Stimulated activated CD8-positive, alpha-beta memory T cell treated with anti-CD3 and anti-CD28 coated beads, Interleukin-12 subunit alpha, Interleukin-12 subunit beta, amount 100 ng/mL, for 24 hours (primary cell): ENCODE measurements around the gene PROP1.
"Not testable (repeated sequence)": the region's sequence is repeated elsewhere in the genome, so short reads cannot be mapped to it uniquely, and the experiment has no call there.

Experiments used
- DNase-seq: peaks from one replicate; pipeline ENCODE4 v3.0.0-alpha.2; 2020; ENCODE audit errors: extremely low read depth

The PROP1 gene

GRCh38 chr5:177982072-177982727, 13.8 kb downstream of the PROP1 start:
- DNase-seq: no peak

GRCh38 chr5:177981296-177982071, 14.6 kb downstream of the PROP1 start:
- no peak for DNase-seq

DNA sequence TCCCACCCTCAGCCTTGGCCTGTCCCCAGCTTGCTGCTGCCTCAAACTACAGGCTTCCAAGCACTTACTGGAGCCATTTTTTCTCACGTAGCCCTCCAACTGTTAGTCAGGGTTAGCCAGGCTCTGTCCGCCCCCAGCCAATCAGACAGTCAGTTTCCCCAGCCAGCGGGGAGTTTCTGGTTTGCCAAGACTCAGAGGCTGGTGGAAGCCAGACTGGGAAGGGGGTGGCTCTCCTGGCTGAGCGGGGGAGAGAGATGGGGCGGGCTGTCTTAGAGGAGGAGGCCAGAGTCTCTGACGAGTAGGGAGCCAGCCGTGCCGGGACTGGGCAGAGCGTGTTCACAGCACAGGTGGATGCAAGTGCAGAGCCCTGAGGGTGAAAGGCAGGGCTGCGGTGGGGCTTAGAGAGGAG, 15.3 kb downstream of the PROP1 start:
- DNase-seq: no peak

- DNase-seq: not testable (repeated sequence)
Measured at GRCh38 chr5:177977600-177977999, 18.4 kb downstream of the PROP1 start.

DNA sequence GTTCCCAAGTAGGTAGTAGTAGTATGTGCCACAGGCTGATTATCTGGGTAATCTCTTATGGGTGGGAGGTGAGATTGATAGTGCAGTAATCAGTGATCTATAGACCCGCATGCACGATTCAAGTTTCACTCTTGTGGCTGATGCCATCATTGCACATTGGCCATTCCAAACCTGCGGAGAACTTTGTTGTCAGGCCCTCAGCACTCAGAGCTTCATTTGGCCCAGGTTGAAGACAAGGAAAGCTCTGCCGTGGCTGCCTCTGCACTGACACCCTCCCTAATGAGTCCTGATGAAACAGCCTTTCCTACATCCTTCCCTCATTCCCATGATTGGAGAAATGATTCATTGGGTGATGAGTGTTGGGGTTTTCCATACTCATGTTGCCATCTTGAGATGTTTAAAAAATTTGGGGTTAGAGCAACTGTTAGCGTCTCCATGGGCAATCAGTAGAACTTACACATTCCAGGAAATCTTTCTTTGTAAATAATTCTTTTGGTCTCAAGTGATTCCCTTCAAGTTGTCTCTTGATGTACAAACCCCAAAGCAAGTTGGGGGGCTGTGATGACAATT, 22.9 kb downstream of the PROP1 start:
- no peak for DNase-seq

GRCh38 chr5:177972613-177973012, 23.4 kb downstream of the PROP1 start:
- no peak for DNase-seq

- not testable (repeated sequence) for DNase-seq
Measured at GRCh38 chr5:177972014-177972413, 24.0 kb downstream of the PROP1 start.

DNA sequence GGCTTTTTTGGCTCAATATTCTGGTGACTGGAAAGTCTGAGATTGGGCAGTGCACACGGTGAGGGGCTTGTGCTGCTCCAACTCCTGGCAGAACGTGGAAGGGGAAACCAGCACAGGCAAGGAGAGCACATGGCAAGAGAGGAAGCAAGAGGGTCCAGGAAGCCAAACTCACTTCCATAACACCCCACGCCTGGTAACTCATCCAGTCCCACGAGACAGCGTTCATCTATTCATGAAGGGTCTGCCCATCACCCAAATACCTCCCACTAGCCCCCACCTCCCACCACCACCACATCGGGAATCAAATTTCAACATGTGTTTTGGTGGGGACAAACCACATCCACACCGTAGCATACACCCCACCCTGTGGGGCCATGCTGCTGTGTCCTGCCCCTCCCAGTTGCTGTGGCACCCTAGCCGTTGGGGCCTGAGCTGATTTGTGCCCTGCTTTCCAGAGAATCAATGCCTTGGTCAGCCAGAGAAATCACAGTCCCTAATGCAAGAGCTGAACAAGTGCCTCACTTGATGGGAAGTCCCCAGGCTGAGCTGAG, 27.3 kb downstream of the PROP1 start:
- DNase-seq: no peak

DNA sequence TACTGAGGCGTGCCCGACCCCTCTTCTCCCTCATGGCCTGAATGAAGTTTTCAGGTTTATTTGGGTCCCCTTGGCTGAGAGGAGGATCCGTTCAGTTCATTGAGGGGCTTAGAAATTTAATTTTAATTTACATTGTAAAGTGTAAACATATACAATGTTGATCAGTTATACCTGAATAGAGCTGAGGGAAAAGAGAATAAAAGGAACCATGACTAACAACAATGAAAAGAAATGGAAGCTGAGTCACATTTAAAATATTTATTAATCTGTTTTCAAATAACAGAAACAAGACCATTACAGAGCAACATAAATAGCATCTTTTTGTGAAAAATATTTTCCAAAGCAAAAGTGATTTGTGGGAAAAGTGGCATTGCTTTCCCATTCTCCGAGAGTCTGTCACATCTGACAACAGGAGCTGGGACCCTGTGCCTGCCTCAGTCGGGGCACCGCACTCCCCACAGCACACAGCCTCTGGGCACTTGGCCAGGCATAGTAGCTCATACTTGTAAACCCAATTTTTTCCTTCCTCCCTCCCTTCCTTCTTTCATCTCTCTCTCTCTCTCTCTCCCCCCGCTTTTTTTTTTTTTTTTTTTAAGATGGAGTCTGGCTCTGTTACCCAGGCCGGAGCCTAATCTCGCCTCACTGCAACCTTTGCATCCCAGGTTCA, 28.7 kb downstream of the PROP1 start:
- no peak for DNase-seq

DNA sequence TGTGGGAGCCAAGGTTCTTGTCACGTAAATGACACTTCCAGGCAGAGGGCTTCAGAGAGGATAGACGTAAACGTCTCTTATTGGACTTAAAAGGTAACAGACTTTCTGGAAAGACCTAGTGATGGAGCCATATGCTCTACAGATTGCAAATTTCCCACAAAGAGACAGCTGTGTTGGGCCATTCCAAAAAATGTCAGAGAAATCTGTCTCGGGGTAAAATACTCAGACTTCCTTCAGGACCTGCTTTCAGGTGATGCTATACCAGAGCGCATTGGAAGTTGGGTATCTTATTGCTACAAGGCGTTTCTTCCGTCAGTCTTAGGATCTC, 29.2 kb downstream of the PROP1 start:
- DNase-seq: no peak

GRCh38 chr5:177966009-177966838, 29.8 kb downstream of the PROP1 start:
- no peak for DNase-seq

DNA sequence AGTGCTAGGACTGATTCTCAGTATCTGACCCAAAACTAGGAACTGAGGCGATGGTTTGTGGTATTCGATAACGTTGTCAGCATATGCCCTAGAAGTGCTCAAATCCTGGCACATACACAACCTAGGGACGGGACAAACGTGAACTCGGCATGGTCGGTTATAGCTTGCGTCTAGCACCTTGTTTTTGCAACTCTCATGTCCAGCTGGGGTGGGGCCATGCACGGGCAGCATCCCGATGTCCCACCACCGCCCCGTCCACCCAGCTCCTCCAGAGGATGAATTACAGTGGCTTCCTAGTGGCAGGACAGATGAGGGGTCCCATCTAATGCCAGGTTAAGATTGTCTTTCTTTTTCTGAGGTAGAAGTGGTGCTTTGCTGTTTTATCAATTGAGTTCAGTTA, 31.6 kb downstream of the PROP1 start:
- no peak for DNase-seq

DNA sequence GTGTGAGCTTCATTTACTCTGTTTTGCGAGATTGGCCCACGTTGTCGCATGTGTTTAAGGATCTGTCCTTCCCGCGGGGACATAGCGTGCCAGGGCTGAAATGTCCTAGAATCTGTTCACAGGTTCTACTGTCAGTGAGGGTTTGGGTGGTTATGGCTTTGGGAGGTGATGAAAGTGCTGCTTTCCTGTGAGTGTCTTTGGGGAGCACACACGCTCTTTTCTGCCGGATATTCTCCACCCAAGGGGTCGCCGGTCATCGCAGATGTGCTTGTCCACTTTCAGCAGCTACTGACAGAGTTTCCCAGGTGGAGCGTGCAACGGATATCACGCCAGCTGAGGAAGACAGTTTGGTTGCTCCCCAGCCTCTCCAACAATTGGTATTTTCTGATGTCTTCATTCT, 32.1 kb downstream of the PROP1 start:
- DNase-seq: no peak

DNA sequence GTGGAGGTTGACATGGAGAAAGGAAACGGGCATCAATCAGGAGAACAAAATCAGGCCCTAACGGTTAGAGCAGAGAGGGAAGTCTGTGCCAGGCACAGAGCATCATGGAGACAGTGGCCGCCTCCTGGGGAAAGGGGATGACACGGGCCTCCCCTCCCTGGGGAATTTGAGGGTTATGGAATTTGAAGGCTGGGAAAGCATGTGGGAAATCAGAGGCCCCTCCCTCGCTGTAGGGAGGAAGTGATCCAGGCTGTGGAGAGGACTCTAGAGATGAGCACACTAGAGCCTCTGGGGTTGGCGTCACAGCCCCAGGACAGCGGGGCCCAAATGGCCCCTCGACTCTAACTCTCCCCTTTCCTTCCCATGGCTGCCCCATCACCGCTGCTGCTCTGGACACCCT, 36.7 kb downstream of the PROP1 start:
- no peak for DNase-seq

GRCh38 chr5:177958696-177959095, 37.3 kb downstream of the PROP1 start:
- DNase-seq: no peak

DNA sequence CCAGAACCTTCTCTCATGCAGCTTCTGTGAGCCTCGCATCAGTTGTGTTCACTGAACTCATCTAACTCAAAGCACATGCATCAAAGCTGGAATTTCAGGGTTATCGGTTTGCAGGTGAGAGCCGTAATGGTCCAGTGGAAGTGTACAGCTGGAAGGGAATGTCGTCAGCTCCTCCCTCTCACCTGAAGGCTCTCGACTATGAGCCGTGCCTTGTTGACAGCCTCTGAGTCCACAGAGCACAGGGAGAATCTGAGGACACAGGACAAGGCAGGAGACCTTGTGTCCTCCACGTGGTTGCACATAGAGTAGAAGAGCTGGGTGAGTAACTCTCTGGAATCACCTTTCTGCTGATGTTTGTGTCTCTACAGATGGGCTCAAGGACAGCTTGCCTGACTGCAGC, 38.8 kb downstream of the PROP1 start:
- no peak for DNase-seq

DNA sequence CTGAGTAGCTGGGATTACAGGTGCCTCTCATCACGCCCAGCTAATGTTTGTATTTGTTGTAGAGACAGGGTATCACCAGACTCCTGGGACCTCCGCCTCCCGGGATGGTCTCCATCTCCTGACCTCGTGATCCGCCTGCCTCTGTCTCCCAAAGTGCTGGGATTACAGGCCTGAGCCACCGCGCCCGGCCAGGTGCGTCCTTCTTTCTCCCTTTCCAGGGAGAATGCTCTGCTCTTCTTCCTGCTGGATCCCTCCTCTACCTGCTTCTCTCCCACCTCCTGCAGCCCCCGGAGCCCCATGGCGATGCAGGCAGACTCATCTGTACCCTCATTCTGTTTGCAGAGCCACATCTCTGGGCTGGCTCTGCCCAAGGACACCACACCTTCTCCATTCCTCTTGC, 42.9 kb downstream of the PROP1 start:
- not testable (repeated sequence) for DNase-seq

DNA sequence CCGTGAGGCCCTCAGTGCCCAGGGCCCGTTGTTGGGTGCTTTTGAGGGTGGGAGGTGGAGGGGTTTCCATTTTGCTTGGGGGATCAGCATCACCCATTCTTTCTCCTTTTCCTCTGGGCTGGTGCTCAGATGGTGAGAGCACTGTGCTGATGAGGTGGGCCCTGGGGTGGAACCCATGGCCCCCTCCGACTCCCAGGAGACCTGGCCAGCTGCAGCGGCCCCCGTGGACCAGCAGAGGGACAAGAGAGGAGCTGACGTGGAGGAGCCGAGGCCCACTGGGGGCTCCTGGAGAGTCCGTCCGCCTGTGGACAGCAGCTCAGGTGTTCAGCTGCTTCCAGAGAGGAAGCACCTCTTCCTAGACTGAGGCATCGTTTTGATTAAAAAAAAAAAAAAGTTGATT, 46.4 kb downstream of the PROP1 start:
- not testable (repeated sequence) for DNase-seq

DNA sequence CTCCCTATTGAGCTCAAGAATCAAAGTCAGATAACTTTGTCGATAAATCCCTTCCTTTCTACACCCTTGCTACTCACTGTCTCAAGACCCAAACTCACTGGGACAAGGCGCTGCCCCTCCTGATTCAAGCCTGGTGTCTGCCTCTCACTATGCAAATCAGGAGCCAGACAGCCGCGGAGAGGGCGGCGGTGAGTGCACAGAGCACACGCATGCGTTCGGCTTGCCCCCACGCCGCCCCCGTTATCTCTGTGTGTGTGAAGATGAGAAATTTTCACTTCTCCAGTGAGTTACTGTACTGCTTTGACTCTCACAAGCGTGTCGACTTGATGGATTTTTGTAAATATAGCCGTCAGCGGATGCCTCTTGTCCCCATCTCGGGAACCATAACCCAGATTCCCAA, 47.0 kb downstream of the PROP1 start:
- DNase-seq: not testable (repeated sequence)

- DNase-seq: not testable (repeated sequence)
Measured at GRCh38 chr5:177947912-177948311, 48.1 kb downstream of the PROP1 start.

DNA sequence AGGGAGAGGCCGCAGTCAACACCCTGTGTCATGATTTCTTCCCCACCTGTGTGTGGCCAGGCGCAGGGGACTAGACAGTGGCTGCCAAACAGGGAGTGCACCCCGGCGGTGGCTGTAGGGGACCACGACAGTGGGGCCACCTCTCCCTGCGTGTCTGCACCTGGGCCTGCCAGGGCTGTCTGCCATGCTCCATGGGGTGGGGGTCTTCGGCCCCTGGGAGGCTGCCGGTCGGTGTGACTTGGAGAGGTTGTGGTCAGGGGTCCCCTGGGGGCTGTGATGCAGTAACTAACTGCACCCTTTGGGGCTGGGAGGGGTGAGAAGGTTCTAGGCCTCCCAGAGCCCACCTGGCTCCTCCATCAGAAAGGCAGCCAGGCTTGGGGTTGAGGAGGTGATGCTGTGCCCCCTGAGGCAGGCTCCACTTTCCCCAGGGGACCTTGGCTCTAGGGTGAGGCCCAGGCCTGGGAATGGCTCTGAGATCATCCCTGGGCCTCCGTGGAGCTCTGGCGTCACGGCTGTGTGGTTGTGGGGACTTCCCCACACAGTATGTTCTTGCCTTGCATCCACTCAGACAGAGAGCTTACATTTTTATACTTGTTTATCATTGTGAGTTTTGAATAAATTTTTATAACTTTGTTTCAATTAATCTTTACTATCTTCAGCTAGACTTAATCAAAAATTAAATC, 50.3 kb downstream of the PROP1 start:
- DNase-seq: not testable (repeated sequence)
